Uterus (tissue), 4 donors: ENCODE measurements around the gene LDHAL6B. TPM values are rescaled to one million over a fixed set of nuclear protein-coding genes. Genes with fewer than 3 reads are reported as not detected.

Source experiments
- DNase-seq, 2 donors: peaks; one replicate each; pipeline ENCODE4 v3.0.0-alpha.2; 2019 to 2020
- H3K27ac ChIP-seq, 2 donors: fragments of 200-600 bp; sonication (generic); 1 replicate in 1 of 2; 2 replicates in 1 of 2; pipeline ENCODE4 v1.5.1; 2016 to 2018
- H3K27me3 ChIP-seq, 2 donors: fragments of 200-600 bp; sonication (generic); one replicate each; pipeline ENCODE4 v1.5.1; 2018 to 2019; ENCODE audit warnings: control low read depth in 1 of 2
- H3K36me3 ChIP-seq, 2 donors: fragments of 200-600 bp; sonication (generic); one replicate each; pipeline ENCODE4 v1.5.1; 2019; ENCODE audit warnings: control low read depth in 1 of 2
- H3K4me1 ChIP-seq, 2 donors: fragments of 200-600 bp; sonication (generic); one replicate each; pipeline ENCODE4 v1.5.1; 2018 to 2019; ENCODE audit warnings: control low read depth in 1 of 2
- H3K4me3 ChIP-seq, 2 donors: fragments of 200-600 bp; sonication (generic); 1 replicate in 1 of 2; 2 replicates in 1 of 2; pipeline ENCODE4 v1.5.1; 2018 to 2019; ENCODE audit warnings: mild to moderate bottlenecking in 1 of 2
- H3K9me3 ChIP-seq, 2 donors: fragments of 200-600 bp; sonication (generic); one replicate each; pipeline ENCODE4 v1.5.1; 2019; ENCODE audit warnings: control low read depth in 1 of 2
- CTCF ChIP-seq, 4 experiments: fragments of 200-600 bp in 2 of 4; fragments of 450-650 bp in 2 of 4; sonication (generic) in 2 of 4; IDR thresholded peaks; one replicate each; pipeline ENCODE4 v1.5.1; 2016 to 2019; ENCODE audit warnings: antibody characterized with exemption in 4 of 4, mild to moderate bottlenecking in 2 of 4, moderate library complexity in 1 of 4
- POLR2A ChIP-seq, 2 donors: fragments of 450-650 bp; IDR thresholded peaks; one replicate each; pipeline ENCODE4 v1.6.1; 2016; ENCODE audit warnings: antibody characterized with exemption in 2 of 2, mild to moderate bottlenecking in 1 of 2, moderate library complexity in 1 of 2
- intact Hi-C: fragments of 100-400 bp; cut with DNase I; formaldehyde crosslinking; loops from one replicate; pipeline ENCODE4 v1.15.1; 2023; ENCODE audit warnings: low total_unique reads
- total RNA-seq, 4 donors: library from RNA; depleted of rRNA in 3 of 4; stranded (reverse); fragments of >200 nt in 3 of 4; gene quantifications; one replicate each; pipeline versions ENCODE4 v1.1.0 to v1.2.4, GENCODE V29; 2014 to 2023
- donor health status: DM: yes; HTN: yes; CAD: no.

Gene LDHAL6B
- total RNA-seq, 4 donors from 2014 or later: not detected

- no peaks in the 10 kb centered on the region for H3K36me3 ChIP-seq
- H3K4me3 ChIP-seq: no peak overlapping the region
- no peaks in the 10 kb centered on the region for H3K9me3 ChIP-seq
- intact Hi-C loops: no loop called here
- no peak for DNase-seq
- H3K27ac ChIP-seq: no peak overlapping the region
- H3K27me3 ChIP-seq: no peaks in the 10 kb centered on the region
- H3K4me1 ChIP-seq: no peaks in the 10 kb centered on the region
- TF ChIP-seq POLR2A (IDR thresholded peaks at IDR 0.05) (no peak), CTCF (IDR thresholded peaks at IDR 0.05) (no peak)
These were observed 11.9 kb upstream of the LDHAL6B start for GRCh38 chr15:59194639-59195325.

- intact Hi-C loops: no loop called here
- no peak overlapping the region for H3K27ac ChIP-seq
- no peaks in the 10 kb centered on the region for H3K9me3 ChIP-seq
- no peak overlapping the region for H3K4me3 ChIP-seq
- H3K4me1 ChIP-seq: no peaks in the 10 kb centered on the region
- H3K36me3 ChIP-seq: no peaks in the 10 kb centered on the region
- no peaks in the 10 kb centered on the region for H3K27me3 ChIP-seq
- no peak for DNase-seq
- no peak for TF ChIP-seq POLR2A (IDR thresholded peaks at IDR 0.05)
- no peak for TF ChIP-seq CTCF (IDR thresholded peaks at IDR 0.05)
These were observed 10.2 kb upstream of the LDHAL6B start for GRCh38 chr15:59196416-59196815.

GRCh38 chr15:59197454-59197853 lies 9.2 kb upstream of the LDHAL6B start:
- Histone ChIP-seq H3K4me1 (no peaks in the 10 kb centered on the region), H3K4me3 (no peak overlapping the region), H3K36me3 (no peaks in the 10 kb centered on the region), H3K27me3 (no peaks in the 10 kb centered on the region), H3K9me3 (no peaks in the 10 kb centered on the region), H3K27ac (no peak overlapping the region)
- TF ChIP-seq CTCF (IDR thresholded peaks at IDR 0.05) (no peak), POLR2A (IDR thresholded peaks at IDR 0.05) (no peak)
- DNase-seq: no peak
- intact Hi-C loops: no loop called here

- H3K36me3 ChIP-seq: no peaks in the 10 kb centered on the region
- no peak overlapping the region for H3K4me3 ChIP-seq
- peak overlapping the region; percentile 7 to 37 for H3K27ac ChIP-seq
These were observed 6.8 kb upstream of the LDHAL6B start for GRCh38 chr15:59199626-59200465.

More at GRCh38 chr15:59199626-59200465, 6.8 kb upstream of the LDHAL6B start:
- no peak for TF ChIP-seq POLR2A (IDR thresholded peaks at IDR 0.05)
- TF ChIP-seq CTCF (IDR thresholded peaks at IDR 0.05): no peak
- H3K27me3 ChIP-seq: no peaks in the 10 kb centered on the region
- intact Hi-C loops: no loop called here
- no peak for DNase-seq
- H3K4me1 ChIP-seq: no peaks in the 10 kb centered on the region
- H3K9me3 ChIP-seq: no peaks in the 10 kb centered on the region
